ENCODE data around the gene PLA2G4C. TPM values are rescaled to one million over a fixed set of nuclear protein-coding genes. Genes with fewer than 3 reads are reported as not detected.

PLA2G4C gene
- total and polyA plus RNA-seq, 4 donors, result 1.1 to 5.9 (median 3.1) TPM

DNA sequence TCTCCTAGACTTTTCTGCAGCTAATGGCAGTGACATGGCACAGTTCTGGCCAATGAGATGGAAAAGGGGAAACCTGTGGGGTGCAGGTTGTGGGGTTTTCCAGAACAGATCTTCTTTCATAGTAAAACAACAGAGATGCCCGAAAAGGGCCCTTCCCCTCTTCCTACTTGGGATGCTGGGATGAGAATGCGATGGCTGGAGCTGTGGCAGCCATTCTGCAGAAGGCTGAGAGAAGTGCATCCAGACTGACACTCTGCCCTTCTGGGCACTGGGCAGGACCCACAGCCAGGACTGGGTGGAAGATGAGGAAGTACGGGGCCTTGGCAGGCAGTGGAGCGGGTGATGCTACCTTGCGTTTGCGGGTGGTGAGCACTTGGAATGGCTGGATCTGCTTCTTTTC lies 16.9 kb upstream of the PLA2G4C start:
- no peak for TF ChIP-seq TAF1 (conservative IDR thresholded peaks at IDR 0.05)
- TF ChIP-seq RXRA (IDR thresholded peaks at IDR 0.05), result no peak
- no peak for TF ChIP-seq GABPA (IDR thresholded peaks at IDR 0.05 in 1 of 2, conservative IDR thresholded peaks at IDR 0.05 in 1 of 2)
- Histone ChIP-seq H3K27ac (ENCODE audit: low read depth in 1 of 2, low read length in 2 of 2) (no peak overlapping the region), H3K4me3 (ENCODE audit: low read depth in 1 of 3, low read length in 3 of 3) (no peak overlapping the region), H3K36me3 (ENCODE audit: control insufficient read depth in 4 of 4, insufficient read depth in 3 of 4, low read depth in 1 of 4, low read length in 3 of 4) (peaks cover 2 to 28% (median 7%) of the 10 kb centered on the region in 4 donors), H3K9me3 (ENCODE audit: control insufficient read depth in 4 of 4, low read length in 3 of 4) (no peaks in the 10 kb centered on the region), H3K27me3 (ENCODE audit: control insufficient read depth in 4 of 4, insufficient read depth in 4 of 4, low read length in 3 of 4) (no peaks in the 10 kb centered on the region), H3K4me1 (ENCODE audit: control insufficient read depth in 4 of 4, insufficient read depth in 4 of 4, low read length in 3 of 4) (no peaks in the 10 kb centered on the region), H3K9ac (ENCODE audit: low read depth in 1 of 2, low read length in 2 of 2) (no peak overlapping the region)
- DNase-seq (ENCODE audit: low spot score), result no peak
- 98% methylated on average over 6 of the region's 6 CpGs for WGBS

DNA sequence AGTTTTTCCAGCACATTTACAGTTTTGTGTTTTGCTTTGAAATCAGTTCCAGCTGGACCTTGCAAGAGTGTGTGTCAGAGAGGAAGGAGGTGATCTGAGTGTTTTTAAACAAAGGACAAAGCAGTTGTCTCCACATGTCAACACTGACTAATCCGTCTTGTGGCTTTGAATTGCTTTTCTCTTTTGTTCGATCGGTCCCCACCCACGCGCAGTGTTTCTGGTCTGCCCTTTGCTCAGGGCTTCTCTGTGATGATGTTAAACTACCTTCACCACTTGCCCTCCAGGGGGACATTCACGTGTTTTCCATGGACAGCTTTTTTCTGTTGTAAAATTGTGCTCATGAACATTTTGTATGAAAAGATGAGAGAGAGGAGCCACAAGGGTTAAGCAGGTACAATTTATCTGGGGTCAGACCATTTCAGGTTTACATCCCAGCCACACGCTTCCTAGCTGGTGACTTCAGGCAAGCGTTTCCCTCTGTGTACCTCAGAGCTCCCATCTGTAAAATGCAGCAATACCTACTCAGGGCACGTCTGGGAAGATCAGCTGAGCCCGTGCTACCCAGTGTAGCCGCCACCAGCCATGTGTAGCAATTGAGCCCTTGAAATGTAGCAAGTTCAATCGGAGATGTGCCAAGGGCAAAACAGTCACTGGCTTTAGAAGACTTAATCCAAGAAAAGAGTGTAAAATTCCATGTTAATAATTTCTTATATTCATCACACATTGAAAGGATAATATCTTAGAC lies 13.5 kb upstream of the PLA2G4C start:
- no peak for DNase-seq (ENCODE audit: low spot score)
- Histone ChIP-seq H3K27me3 (ENCODE audit: control insufficient read depth in 4 of 4, insufficient read depth in 4 of 4, low read length in 3 of 4) (no peaks in the 10 kb centered on the region), H3K36me3 (ENCODE audit: control insufficient read depth in 4 of 4, insufficient read depth in 3 of 4, low read depth in 1 of 4, low read length in 3 of 4) (peaks cover 0 to 25% (median 5%) of the 10 kb centered on the region in 4 donors), H3K4me1 (ENCODE audit: control insufficient read depth in 4 of 4, insufficient read depth in 4 of 4, low read length in 3 of 4) (no peaks in the 10 kb centered on the region), H3K4me3 (ENCODE audit: low read depth in 1 of 3, low read length in 3 of 3) (no peak overlapping the region), H3K27ac (ENCODE audit: low read depth in 1 of 2, low read length in 2 of 2) (no peak overlapping the region), H3K9ac (ENCODE audit: low read depth in 1 of 2, low read length in 2 of 2) (no peak overlapping the region), H3K9me3 (ENCODE audit: control insufficient read depth in 4 of 4, low read length in 3 of 4) (no peaks in the 10 kb centered on the region)
- WGBS, result 76% methylated on average over 12 of the region's 12 CpGs
- TF ChIP-seq TAF1 (conservative IDR thresholded peaks at IDR 0.05) (no peak), JUND (IDR thresholded peaks at IDR 0.05) (no peak)

DNA sequence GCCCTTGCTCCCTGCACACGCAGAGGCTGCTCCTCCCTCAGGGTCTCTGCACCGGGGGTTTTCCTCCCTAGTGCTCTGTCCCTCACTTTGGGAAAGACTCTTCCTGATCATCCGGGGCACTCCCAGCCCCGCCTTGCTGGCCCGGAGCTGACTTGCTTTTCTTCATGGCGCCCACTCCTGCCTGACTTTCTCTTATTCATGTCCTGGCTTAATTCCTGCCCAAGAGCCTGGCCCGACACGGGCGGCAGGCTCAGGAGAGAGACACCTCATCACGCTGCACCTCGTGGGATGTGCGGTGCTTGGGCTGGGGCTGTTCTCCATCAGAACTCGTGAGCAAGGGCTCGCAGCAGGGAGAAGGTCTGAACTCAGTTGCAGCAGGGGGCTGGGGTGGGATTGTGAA lies 11.8 kb upstream of the PLA2G4C start:
- H3K9me3 ChIP-seq (ENCODE audit: control insufficient read depth in 4 of 4, low read length in 3 of 4), result no peaks in the 10 kb centered on the region
- H3K4me1 ChIP-seq (ENCODE audit: control insufficient read depth in 4 of 4, insufficient read depth in 4 of 4, low read length in 3 of 4), result no peaks in the 10 kb centered on the region
- TF ChIP-seq RAD21 (IDR thresholded peaks at IDR 0.05), result no peak
- TF ChIP-seq, protein P1, sequence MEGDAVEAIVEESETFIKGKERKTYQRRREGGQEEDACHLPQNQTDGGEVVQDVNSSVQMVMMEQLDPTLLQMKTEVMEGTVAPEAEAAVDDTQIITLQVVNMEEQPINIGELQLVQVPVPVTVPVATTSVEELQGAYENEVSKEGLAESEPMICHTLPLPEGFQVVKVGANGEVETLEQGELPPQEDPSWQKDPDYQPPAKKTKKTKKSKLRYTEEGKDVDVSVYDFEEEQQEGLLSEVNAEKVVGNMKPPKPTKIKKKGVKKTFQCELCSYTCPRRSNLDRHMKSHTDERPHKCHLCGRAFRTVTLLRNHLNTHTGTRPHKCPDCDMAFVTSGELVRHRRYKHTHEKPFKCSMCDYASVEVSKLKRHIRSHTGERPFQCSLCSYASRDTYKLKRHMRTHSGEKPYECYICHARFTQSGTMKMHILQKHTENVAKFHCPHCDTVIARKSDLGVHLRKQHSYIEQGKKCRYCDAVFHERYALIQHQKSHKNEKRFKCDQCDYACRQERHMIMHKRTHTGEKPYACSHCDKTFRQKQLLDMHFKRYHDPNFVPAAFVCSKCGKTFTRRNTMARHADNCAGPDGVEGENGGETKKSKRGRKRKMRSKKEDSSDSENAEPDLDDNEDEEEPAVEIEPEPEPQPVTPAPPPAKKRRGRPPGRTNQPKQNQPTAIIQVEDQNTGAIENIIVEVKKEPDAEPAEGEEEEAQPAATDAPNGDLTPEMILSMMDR (IDR thresholded peaks at IDR 0.05; ENCODE audit: low read depth, low read length, missing input control), result no peak
- TF ChIP-seq, protein P2, sequence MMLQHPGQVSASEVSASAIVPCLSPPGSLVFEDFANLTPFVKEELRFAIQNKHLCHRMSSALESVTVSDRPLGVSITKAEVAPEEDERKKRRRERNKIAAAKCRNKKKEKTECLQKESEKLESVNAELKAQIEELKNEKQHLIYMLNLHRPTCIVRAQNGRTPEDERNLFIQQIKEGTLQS (IDR thresholded peaks at IDR 0.05), result no peak
- TF ChIP-seq, protein P3, sequence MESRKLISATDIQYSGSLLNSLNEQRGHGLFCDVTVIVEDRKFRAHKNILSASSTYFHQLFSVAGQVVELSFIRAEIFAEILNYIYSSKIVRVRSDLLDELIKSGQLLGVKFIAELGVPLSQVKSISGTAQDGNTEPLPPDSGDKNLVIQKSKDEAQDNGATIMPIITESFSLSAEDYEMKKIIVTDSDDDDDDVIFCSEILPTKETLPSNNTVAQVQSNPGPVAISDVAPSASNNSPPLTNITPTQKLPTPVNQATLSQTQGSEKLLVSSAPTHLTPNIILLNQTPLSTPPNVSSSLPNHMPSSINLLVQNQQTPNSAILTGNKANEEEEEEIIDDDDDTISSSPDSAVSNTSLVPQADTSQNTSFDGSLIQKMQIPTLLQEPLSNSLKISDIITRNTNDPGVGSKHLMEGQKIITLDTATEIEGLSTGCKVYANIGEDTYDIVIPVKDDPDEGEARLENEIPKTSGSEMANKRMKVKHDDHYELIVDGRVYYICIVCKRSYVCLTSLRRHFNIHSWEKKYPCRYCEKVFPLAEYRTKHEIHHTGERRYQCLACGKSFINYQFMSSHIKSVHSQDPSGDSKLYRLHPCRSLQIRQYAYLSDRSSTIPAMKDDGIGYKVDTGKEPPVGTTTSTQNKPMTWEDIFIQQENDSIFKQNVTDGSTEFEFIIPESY (IDR thresholded peaks at IDR 0.05), result no peak
- no peak for TF ChIP-seq GABPA (IDR thresholded peaks at IDR 0.05 in 1 of 2, conservative IDR thresholded peaks at IDR 0.05 in 1 of 2)
- TF ChIP-seq, protein P4, sequence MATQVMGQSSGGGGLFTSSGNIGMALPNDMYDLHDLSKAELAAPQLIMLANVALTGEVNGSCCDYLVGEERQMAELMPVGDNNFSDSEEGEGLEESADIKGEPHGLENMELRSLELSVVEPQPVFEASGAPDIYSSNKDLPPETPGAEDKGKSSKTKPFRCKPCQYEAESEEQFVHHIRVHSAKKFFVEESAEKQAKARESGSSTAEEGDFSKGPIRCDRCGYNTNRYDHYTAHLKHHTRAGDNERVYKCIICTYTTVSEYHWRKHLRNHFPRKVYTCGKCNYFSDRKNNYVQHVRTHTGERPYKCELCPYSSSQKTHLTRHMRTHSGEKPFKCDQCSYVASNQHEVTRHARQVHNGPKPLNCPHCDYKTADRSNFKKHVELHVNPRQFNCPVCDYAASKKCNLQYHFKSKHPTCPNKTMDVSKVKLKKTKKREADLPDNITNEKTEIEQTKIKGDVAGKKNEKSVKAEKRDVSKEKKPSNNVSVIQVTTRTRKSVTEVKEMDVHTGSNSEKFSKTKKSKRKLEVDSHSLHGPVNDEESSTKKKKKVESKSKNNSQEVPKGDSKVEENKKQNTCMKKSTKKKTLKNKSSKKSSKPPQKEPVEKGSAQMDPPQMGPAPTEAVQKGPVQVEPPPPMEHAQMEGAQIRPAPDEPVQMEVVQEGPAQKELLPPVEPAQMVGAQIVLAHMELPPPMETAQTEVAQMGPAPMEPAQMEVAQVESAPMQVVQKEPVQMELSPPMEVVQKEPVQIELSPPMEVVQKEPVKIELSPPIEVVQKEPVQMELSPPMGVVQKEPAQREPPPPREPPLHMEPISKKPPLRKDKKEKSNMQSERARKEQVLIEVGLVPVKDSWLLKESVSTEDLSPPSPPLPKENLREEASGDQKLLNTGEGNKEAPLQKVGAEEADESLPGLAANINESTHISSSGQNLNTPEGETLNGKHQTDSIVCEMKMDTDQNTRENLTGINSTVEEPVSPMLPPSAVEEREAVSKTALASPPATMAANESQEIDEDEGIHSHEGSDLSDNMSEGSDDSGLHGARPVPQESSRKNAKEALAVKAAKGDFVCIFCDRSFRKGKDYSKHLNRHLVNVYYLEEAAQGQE (IDR thresholded peaks at IDR 0.05), result no peak
- no peak for TF ChIP-seq FOXA1 (IDR thresholded peaks at IDR 0.05)
- TF ChIP-seq HNF4A (conservative IDR thresholded peaks at IDR 0.05), result no peak
- no peak for TF ChIP-seq SP1 (IDR thresholded peaks at IDR 0.05)
- no peak for TF ChIP-seq FOXA2 (IDR thresholded peaks at IDR 0.05)
- no peak for TF ChIP-seq YY1 (IDR thresholded peaks at IDR 0.05)
- TF ChIP-seq HNF4G (IDR thresholded peaks at IDR 0.05), result no peak
- no peak for TF ChIP-seq EGR1 (IDR thresholded peaks at IDR 0.05; ENCODE audit: low read depth in 2 of 2)
- no peak for TF ChIP-seq RXRA (IDR thresholded peaks at IDR 0.05)
- peaks cover 0 to 22% (median 4%) of the 10 kb centered on the region in 4 donors for H3K36me3 ChIP-seq (ENCODE audit: control insufficient read depth in 4 of 4, insufficient read depth in 3 of 4, low read depth in 1 of 4, low read length in 3 of 4)
- H3K27me3 ChIP-seq (ENCODE audit: control insufficient read depth in 4 of 4, insufficient read depth in 4 of 4, low read length in 3 of 4), result no peaks in the 10 kb centered on the region
- H3K27ac ChIP-seq (ENCODE audit: low read depth in 1 of 2, low read length in 2 of 2), result no peak overlapping the region
- no peak for DNase-seq (ENCODE audit: low spot score)
- H3K9ac ChIP-seq (ENCODE audit: low read depth in 1 of 2, low read length in 2 of 2), result no peak overlapping the region
- 88% methylated on average over 14 of the region's 14 CpGs for WGBS
- no peak overlapping the region for H3K4me3 ChIP-seq (ENCODE audit: low read depth in 1 of 3, low read length in 3 of 3)

All from liver (tissue), 9 donors.